Stimulated activated CD8-positive, alpha-beta memory T cell treated with anti-CD3 and anti-CD28 coated beads, Interleukin-15, amount 100 ng/mL, for 48 hours (primary cell): ENCODE results near the gene IGSF11.
"Not testable (repeated sequence)": the region's sequence is repeated elsewhere in the genome, so short reads cannot be mapped to it uniquely, and the experiment has no call there.

Experiments used
- DNase-seq, 2 donors: peaks; one replicate each; pipeline ENCODE4 v3.0.0-alpha.2; 2020; ENCODE audit warnings: low read depth in 2 of 2

The IGSF11 gene, protein sequence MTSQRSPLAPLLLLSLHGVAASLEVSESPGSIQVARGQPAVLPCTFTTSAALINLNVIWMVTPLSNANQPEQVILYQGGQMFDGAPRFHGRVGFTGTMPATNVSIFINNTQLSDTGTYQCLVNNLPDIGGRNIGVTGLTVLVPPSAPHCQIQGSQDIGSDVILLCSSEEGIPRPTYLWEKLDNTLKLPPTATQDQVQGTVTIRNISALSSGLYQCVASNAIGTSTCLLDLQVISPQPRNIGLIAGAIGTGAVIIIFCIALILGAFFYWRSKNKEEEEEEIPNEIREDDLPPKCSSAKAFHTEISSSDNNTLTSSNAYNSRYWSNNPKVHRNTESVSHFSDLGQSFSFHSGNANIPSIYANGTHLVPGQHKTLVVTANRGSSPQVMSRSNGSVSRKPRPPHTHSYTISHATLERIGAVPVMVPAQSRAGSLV

DNA sequence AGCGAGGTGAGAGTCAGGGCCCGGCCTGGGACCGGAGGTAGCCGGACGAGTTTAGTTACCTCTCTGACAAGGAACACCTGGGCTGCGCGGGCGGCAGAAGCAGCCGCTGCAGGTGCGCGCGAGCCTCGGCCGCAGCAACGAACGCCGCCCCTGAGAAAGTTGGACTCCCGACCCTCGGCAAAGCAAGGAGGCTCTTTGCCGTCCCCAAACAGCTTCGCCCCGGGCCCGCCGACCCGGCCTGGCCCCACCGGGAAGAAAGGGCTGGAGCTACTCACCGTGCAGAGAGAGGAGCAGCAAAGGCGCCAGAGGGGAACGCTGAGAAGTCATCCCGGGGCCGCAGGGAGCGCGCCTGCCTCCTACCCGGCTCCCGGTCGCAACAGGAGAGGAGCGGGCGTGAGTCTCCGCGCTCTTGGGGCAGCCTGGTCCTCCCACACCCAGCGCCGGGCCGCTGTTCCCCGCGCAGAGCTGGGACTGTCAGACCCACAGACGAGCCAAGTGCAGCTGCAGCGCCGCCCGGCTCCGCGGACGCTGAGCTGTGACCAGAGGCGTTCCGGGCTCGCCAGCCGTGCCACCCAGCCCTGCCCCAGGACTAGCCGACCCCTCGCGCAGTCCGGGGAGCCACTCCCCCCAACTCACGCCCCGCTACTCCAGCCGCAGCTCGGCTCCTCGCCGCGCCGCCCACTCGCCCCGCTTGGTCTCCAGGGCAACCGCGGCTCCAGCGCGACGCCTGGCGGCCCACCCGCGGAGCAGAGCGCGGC is at the start of gene IGSF11:
Gene IGSF11, minus strand, starts transcription at position 591 of the 758 bp plus-strand sequence. Its CDS starts 264 bp downstream, at position 327.
- peak; percentile 50 to 59 for DNase-seq

DNA sequence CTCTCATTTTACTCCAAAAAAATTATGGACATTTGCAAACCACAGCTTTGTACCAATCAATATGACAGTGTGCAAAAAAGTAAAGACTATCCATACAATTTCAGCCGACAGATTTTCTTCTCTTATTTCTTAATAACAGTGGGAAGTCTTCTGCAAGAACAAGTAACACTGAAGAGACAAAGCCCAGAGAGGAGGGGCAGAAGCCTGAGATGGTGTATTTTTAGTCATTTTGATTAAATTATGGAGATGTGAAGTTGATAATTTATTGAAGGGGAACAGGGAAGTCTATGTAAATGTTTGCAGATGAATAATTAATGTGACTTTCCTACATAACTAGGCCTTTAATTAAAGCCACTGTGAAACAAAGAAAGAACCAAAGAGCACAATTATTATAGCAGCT is 45.7 kb upstream of the IGSF11 start:
- DNase-seq = no peak

DNA sequence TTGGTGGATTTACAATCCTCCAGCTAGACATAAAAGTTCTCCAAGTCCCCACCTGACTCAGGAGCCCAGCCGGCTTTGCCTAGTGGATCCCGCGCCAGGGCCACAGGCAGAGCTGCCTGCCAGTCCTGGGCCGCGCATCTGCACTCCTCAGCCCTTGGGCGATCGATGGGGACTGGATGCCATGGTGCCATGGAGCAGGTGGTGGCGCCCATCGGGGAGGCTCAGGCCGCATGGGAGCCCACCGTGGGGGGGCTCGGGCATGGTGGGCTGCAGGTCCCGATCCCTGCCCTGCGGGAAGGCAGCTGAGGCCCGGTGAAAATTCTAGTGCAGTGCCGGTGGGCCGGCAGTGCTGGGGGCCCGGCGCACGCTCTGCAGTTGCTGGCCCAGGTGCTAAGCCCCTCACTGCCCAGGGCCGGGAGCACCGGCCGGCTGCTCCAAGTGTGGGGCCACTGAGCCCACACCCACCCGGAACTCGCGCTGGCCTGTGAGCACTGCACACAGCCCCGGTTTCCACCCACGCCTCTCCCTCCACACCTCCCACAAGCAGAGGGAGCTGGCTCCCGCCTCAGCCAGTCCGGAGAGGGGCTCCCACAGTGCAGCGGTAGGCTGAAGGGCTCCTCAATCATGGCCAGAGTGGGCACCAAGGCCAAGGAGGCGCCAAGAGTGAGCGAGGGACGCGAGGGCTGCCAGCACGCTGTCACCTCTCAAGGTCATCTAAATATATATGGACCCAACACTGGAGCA is 38.8 kb upstream of the IGSF11 start:
- DNase-seq = no peak

DNA sequence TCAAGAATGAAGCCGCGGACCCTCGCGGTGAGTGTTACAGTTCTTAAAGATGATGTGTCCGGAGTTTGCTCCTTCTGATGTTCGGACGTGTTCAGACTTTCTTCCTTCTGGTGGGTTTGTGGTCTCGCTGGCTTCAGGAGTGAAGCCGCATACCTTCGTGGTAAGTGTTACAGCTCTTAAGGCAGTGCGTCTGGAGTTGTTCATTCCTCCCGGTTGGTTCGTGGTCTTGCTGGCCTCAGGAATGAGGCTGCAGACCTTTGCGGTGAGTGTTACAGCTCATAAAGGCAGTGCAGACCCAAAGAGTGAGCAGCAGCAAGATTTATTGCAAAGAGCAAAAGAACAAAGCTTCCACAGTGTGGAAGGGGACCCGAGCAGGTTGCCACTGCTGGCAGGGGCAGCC is 37.8 kb upstream of the IGSF11 start:
- DNase-seq = not testable (repeated sequence)

DNA sequence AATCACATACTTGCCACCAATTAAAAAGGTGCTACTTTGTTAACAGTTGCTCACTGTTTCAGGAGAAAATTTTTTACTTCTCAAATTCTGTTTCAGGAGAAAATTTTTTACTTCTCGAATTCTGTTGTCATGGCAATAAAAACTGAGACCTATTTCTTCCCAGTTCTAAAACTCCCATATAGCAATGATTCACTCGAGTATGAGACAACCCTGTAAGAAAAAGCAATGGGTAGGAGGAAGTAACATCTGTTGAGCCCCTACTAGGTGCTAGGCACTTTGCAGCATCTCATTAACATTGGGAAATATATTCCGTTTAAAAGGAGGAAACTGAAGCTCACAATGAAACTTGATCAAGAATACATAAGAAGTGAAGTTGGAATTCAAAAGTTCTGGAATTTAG is 35.1 kb upstream of the IGSF11 start:
- no peak for DNase-seq

DNA sequence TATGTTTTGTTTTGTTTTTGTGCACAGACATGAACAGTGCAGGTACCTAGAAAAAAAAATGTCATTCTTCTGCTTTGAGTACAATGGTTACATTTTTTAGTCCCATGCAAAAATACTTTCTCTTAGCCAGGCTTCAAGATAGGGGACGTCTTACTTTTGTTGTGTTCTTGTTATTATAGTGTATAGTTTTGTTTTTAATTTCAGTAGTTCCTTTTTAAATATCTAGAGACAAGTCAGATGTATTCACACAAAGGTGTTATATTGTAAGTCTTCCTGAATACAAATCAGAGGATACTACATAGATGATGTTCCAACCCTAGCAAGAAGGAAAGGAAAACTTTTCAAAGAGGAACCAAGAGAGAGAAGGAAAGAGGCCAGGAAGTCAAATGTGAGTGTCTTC is 28.8 kb upstream of the IGSF11 start:
- no peak for DNase-seq

DNA sequence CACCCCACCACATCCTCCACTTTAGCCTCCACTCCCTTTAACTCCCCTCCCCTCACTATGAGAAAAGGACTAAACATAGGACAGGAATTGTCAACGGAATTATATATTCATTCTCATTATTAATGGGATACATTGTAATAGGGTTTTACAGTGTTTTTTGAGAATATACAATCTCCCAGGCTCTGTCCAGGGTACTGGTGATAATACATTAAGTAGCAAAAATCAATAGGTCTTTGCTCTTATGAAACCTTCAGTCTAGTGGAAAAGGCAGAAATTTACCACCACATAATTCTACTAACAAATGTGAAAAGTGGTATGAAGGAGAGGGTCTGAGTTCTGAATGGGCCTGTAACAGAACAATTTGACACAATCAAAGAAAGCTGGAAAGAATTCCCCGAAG is 28.2 kb upstream of the IGSF11 start:
- DNase-seq = no peak

DNA sequence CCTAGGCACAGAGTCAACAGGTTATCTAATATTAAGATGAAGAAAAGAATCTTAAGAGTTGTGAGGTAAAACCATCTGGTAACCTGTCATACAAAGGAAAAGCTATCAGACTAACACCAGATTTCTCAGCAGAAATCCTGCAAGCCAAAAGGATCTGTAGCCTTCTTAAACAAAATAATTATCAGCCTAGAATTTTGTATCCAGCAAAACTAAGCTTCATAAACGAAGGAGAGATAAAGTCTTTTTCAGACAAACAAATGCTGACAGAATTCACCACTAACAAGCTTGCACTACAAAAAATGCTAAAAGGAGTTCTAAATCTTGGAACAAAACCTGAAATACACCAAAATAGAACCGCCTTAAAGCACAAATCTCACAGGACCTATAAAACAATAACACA is 9.9 kb upstream of the IGSF11 start:
- no peak for DNase-seq

DNA sequence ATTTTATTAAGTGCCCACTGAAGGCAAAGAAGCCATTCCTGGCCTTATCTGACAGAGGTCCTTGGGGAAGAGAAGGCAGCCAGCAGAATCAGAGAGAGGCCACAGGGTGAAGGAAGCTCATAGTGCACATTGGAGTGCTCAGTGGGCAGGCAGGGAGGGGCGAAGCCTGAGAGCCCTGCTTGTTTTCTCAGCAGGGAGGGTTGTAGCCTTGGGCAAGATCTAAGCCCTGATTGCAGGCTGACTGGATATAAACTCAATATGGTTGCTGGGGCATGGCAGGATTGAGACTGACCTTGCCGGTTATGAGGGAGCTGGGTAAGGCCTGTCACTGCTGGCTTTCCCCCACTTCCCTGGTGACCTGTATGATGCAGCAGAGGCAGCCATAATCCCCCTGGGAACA is 7.5 kb upstream of the IGSF11 start:
- DNase-seq = no peak

DNA sequence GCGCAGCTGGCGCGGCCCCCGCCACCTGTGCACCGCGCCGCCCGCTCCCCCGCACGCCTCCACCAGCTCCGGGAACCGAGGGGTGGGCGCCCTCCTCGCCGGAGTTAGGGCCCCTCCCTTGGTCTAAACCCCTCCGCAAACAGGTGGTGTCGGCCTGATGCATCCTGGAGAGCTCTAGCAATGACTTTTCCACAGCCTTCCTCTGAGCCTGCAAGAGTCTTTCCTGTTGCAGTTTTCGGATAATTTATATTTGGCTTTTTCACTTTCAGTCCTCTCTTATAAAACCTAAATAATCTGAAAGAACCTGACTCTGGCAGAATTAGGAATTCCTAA is 334 bp upstream of the IGSF11 start:
- DNase-seq = no peak

DNA sequence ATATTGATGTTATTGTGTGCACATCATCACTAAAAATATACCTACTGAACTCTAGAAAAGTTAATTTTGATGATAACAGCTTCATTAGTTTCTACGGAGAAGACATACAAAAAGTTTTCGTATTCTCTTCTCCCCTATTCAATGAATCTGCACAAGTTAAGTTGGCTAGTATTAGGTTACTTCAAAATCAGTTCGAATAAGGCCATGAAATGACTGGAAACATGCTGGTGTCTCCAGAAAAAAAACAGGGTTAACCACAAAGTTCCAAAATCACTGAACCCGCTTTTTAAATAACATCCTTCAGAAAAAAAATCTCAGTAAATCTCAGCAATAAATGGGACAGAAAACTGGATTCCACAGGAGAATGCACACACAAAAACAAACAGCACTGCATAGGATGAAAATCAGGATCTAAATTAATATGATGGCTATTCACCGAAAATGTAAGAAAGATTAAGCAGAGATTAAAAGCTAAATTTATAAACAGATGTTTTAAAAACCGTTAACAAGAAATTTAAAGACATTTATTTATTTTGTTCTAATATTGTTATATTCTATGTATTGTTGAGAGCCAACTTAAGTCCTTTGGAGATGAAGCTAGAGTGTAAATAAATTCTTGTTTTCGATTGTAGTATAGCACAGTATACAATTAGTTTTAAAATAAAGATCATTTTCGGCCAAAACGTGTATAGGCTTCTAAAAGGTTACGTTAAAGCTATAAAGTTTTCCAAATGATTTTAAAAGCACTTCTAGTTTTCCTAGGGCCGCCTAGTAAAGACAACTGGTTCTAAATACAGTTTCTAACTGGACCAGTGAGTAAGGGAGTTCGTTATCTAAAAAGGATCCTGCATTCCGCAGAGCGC is 1.0 kb downstream of the IGSF11 start:
- no peak for DNase-seq

DNA sequence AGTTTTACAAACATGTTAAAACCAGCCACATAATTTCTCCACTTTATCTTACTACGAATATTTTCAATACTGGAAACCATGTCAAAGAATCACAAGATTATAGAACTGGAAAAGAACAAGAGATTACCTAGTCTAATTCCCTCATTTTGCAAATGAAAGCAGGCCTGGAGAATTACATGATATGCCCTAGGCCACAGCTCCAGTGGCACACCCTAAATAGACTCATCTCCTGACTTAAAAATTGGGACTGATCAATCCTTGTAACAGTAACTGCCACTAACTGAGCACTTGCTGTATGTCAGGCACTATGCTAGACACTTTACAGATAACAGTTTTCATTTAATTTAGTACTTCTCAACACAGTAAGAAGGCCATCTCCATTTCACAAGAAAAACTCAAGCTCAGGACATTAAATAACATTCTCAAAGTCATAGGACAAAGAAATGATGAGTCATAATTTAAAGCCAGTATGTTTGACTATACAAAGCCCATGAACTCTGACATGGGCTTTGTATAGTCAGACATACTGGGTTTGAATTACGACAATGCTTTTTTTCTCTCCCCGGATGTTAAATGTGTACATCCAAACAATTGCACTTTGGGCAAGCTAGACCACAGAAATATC is 9.4 kb downstream of the IGSF11 start:
- no peak for DNase-seq

DNA sequence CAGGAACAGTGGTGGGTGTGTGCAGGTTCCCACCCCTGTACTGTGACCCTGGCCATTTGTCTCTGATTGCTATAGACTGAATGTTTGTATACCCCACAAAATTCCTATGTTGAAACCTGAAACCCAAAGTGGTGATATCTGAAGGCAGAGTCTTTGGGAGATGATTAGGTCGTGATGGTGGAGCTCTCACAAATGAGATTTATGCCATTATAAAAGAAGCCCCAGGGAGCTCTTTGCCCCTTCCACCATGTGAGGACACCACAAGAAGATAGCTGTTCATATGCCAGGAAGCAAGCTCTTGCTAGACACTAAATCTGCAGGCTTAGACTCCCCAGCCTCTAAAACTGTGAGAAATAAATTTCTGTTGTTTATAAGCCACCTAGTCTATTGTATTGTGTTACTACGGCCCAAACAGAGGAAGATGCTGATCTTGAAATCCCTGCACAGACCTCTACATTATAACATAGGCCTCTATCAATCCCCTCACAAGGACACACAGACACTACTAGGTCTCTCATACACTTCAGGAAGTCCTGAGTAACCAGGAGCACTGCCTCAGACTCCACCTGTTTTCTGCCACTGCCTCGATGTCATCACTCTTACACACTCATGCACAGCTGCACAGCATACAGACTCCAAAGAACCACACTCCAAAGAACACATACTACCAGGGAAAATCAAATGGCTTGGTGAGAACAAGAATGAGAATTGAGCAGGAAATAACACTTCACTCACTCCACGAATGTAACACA is 14.7 kb downstream of the IGSF11 start:
- DNase-seq = no peak

DNA sequence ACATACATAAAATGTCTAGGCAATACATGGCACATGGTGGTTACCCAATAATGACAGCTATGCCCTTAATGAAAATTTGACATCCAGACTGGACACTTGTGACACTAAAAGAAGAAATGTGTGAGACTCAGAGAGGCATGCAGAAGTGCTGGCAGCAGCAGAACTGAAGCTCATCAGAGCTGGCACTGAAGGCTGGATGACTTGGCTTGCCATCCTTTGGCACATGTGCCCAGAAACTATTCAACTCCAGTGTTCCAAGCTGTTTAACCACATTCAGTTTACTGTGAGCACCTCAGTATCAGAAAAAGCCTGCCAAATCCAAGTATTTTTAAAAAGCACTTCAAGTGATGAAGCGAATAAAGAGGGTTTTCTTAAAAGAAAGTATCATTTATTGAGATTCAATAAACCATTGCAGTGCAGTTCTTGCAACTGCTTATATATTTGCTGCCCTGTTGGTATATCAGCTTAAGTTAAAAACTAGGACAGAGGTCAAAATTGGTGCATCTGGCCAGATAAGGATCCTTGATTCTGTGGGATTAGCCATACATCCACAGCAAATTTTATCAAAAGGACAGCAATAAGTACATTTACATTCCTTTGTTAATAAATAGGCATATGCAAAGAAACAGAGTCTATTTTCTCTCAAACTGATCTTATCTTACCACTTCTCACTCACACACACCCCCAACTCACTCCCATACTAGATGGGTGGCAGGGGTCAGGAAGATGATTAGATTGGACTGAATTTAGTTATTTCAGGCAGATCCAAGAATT is 15.8 kb downstream of the IGSF11 start:
- no peak for DNase-seq

DNA sequence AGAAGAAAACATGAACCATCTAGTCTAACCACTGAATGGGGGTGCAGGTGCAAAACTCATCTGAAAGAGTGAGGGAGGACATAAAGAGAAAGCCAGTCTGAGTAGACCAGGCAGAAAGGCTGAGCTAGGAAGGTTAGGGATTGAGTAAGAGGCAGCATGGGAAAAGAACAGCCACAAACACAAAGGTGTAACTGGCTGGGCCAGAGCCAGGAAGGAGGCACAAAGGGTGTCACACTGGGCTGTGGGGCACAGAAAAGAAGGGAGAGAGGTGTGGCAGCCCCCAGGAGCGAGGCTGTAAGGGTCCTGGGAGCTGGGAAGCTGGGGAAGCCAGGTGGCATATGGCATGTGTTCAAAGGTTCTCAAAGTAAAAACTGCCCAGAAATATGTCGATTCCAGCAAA is 18.7 kb downstream of the IGSF11 start:
- DNase-seq = no peak

DNA sequence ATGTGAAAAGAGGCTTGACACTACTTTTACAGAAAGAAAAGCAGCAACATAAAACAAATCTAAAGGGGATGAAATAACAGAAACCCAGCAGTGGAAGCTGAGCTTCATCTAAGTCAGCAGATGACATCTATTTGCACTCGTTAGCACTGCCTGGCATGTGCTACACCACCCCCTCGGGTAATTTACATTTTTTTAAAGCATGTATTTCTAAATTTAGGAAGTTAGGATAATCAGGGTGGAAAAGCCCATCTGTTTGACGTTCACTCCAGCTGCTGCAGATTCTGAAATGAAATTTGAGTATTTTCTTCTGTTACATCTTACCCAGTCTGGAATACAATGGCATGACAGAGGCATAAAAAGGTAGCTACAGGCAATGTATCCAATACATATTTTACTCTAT is 20.7 kb downstream of the IGSF11 start:
- DNase-seq = no peak

DNA sequence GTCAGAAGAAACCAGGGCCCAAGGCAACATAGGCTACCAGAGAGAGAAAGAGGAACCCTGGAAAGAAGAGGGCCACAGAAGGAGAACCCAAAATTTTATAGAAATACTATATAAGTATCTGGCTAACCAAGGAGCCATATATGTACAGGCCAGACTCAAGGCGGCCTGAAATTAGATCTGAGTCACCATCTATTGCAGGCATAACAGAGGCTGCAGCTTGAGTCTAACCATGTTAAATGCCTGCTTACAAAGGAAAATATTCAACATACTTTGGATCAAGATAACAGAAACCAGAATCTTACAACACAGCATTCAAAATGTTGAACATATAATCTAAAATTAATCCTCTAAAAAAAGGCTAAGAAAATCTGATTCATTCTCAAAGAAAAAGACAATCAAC is 23.1 kb downstream of the IGSF11 start:
- no peak for DNase-seq

DNA sequence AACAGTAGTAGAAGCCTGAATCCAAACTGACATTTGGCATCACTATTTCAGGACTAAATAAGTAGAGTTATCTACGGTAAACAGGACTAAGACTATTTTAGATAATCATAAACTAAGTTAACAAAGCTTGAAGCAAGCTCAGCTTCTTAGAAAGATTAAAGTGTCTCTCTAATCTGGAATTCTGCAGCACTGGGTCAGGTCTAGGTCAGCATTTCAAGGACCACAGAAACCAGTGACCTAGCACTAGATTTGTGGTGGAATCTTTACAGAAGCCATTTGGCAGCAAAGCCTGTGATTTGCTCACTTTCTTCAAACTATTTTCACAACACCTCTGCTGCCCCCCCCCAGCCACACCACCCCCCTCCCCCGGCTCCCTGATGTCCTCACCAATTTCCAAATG is 37.5 kb downstream of the IGSF11 start:
- no peak for DNase-seq

DNA sequence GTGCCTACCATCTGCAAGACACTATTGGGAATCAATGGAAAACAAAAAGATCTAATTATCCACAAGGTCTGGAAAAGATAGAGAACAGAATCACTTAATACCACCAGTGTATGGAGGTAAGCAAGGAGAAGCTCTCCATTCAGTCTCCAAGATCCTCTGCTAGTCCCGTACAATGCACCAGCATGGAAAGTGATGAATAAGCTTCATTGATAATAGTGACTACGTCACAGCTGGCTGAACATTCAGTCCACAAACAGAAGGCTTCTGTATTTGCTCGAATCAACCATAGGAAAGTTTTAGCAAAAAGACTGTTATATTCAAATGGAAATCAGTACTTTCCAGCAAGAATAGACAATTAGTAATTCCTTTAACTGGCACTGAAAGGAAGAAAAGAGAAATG is 42.9 kb downstream of the IGSF11 start:
- no peak for DNase-seq
